ENCODE results near the gene MYADML2. TPM values are rescaled to one million over a fixed set of nuclear protein-coding genes. Genes with fewer than 3 reads are reported as not detected.

The MYADML2 gene
- total and polyA plus RNA-seq, 2 of the 8 experiments (the other 6 are each of a cell fraction or from before 2014, with no cell fraction given) = 0.26 to 0.47 TPM

Other genes starting within 250 kb of the MYADML2 start
- 120 and 131 TPM in 2 replicates for gene MRPL12, start 243.9 kb downstream of the MYADML2 start, total RNA-seq (2021; fragmentation: NEBNext Ultra II Directional; extraction: Animal tissue kit (Norgen Biotek cat#: 25700))
- gene MRPL12, start 243.9 kb downstream of the MYADML2 start, polyA plus RNA-seq (2011; rRNA removed) = 141 and 190 TPM in 2 replicates
- gene SLC25A10, start 234.9 kb downstream of the MYADML2 start, total RNA-seq (2021; fragmentation: NEBNext Ultra II Directional; extraction: Animal tissue kit (Norgen Biotek cat#: 25700)) = 22.2 and 25.3 TPM in 2 replicates
- 43.0 and 60.9 TPM in 2 replicates for gene SLC25A10, start 234.9 kb downstream of the MYADML2 start, polyA plus RNA-seq (2011; rRNA removed)
- gene GCGR, start 143.1 kb downstream of the MYADML2 start, total RNA-seq (2021; fragmentation: NEBNext Ultra II Directional; extraction: Animal tissue kit (Norgen Biotek cat#: 25700)) = 0.56 and 0.61 TPM in 2 replicates
- 0.44 and 0.60 TPM in 2 replicates for gene GCGR, start 143.1 kb downstream of the MYADML2 start, polyA plus RNA-seq (2011; rRNA removed)
- 103 and 115 TPM in 2 replicates for gene MCRIP1, start 113.9 kb downstream of the MYADML2 start, total RNA-seq (2021; fragmentation: NEBNext Ultra II Directional; extraction: Animal tissue kit (Norgen Biotek cat#: 25700))
- gene MCRIP1, start 113.9 kb downstream of the MYADML2 start, polyA plus RNA-seq (2011; rRNA removed) = 151 and 250 TPM in 2 replicates
- gene PPP1R27, start 112.2 kb downstream of the MYADML2 start, total RNA-seq (2021; fragmentation: NEBNext Ultra II Directional; extraction: Animal tissue kit (Norgen Biotek cat#: 25700)) = not detected in 2 replicates
- 0.27 and 0.30 TPM in 2 replicates for gene PPP1R27, start 112.2 kb downstream of the MYADML2 start, polyA plus RNA-seq (2011; rRNA removed)
- 374 and 379 TPM in 2 replicates for gene P4HB, start 86.7 kb downstream of the MYADML2 start, total RNA-seq (2021; fragmentation: NEBNext Ultra II Directional; extraction: Animal tissue kit (Norgen Biotek cat#: 25700))
- 41.4 and 66.6 TPM in 2 replicates for gene P4HB, start 86.7 kb downstream of the MYADML2 start, polyA plus RNA-seq (2011; rRNA removed)
- 217 and 246 TPM in 2 replicates for gene ARHGDIA, start 75.9 kb downstream of the MYADML2 start, total RNA-seq (2021; fragmentation: NEBNext Ultra II Directional; extraction: Animal tissue kit (Norgen Biotek cat#: 25700))
- gene ARHGDIA, start 75.9 kb downstream of the MYADML2 start, polyA plus RNA-seq (2011; rRNA removed) = 62.4 and 155 TPM in 2 replicates
- gene ALYREF, start 55.6 kb downstream of the MYADML2 start, total RNA-seq (2021; fragmentation: NEBNext Ultra II Directional; extraction: Animal tissue kit (Norgen Biotek cat#: 25700)) = 186 and 191 TPM in 2 replicates
- 83.8 and 118 TPM in 2 replicates for gene ALYREF, start 55.6 kb downstream of the MYADML2 start, polyA plus RNA-seq (2011; rRNA removed)
- 176 and 182 TPM in 2 replicates for gene ANAPC11, start 55.5 kb downstream of the MYADML2 start, total RNA-seq (2021; fragmentation: NEBNext Ultra II Directional; extraction: Animal tissue kit (Norgen Biotek cat#: 25700))
- gene ANAPC11, start 55.5 kb downstream of the MYADML2 start, polyA plus RNA-seq (2011; rRNA removed) = 963 and 1,221 TPM in 2 replicates
- 0.80 and 1.5 TPM in 2 replicates for gene NPB, start 45.0 kb downstream of the MYADML2 start, total RNA-seq (2021; fragmentation: NEBNext Ultra II Directional; extraction: Animal tissue kit (Norgen Biotek cat#: 25700))
- 2.5 and 3.9 TPM in 2 replicates for gene NPB, start 45.0 kb downstream of the MYADML2 start, polyA plus RNA-seq (2011; rRNA removed)
- gene PCYT2, start 35.8 kb downstream of the MYADML2 start, total RNA-seq (2021; fragmentation: NEBNext Ultra II Directional; extraction: Animal tissue kit (Norgen Biotek cat#: 25700)) = 29.9 and 31.0 TPM in 2 replicates
- gene PCYT2, start 35.8 kb downstream of the MYADML2 start, polyA plus RNA-seq (2011; rRNA removed) = 31.3 and 37.7 TPM in 2 replicates
- 16.6 and 18.7 TPM in 2 replicates for gene SIRT7, start 29.1 kb downstream of the MYADML2 start, total RNA-seq (2021; fragmentation: NEBNext Ultra II Directional; extraction: Animal tissue kit (Norgen Biotek cat#: 25700))
- 5.8 and 10.3 TPM in 2 replicates for gene SIRT7, start 29.1 kb downstream of the MYADML2 start, polyA plus RNA-seq (2011; rRNA removed)
- gene MAFG, start 19.5 kb downstream of the MYADML2 start, total RNA-seq (2021; fragmentation: NEBNext Ultra II Directional; extraction: Animal tissue kit (Norgen Biotek cat#: 25700)) = 26.9 and 27.7 TPM in 2 replicates
- 25.5 and 36.9 TPM in 2 replicates for gene MAFG, start 19.5 kb downstream of the MYADML2 start, polyA plus RNA-seq (2011; rRNA removed)
- gene PYCR1, start 9.9 kb downstream of the MYADML2 start, total RNA-seq (2021; fragmentation: NEBNext Ultra II Directional; extraction: Animal tissue kit (Norgen Biotek cat#: 25700)) = 127 and 145 TPM in 2 replicates
- gene PYCR1, start 9.9 kb downstream of the MYADML2 start, polyA plus RNA-seq (2011; rRNA removed) = 213 and 284 TPM in 2 replicates
- 0.76 and 1.1 TPM in 2 replicates for gene NOTUM, start 14.0 kb upstream of the MYADML2 start, total RNA-seq (2021; fragmentation: NEBNext Ultra II Directional; extraction: Animal tissue kit (Norgen Biotek cat#: 25700))
- gene NOTUM, start 14.0 kb upstream of the MYADML2 start, polyA plus RNA-seq (2011; rRNA removed) = 0.45 and 1.1 TPM in 2 replicates
- gene ASPSCR1, start 30.4 kb upstream of the MYADML2 start, total RNA-seq (2021; fragmentation: NEBNext Ultra II Directional; extraction: Animal tissue kit (Norgen Biotek cat#: 25700)) = 41.8 and 43.7 TPM in 2 replicates
- 33.3 and 54.6 TPM in 2 replicates for gene ASPSCR1, start 30.4 kb upstream of the MYADML2 start, polyA plus RNA-seq (2011; rRNA removed)
- 111 and 116 TPM in 2 replicates for gene CENPX, start 75.6 kb upstream of the MYADML2 start, total RNA-seq (2021; fragmentation: NEBNext Ultra II Directional; extraction: Animal tissue kit (Norgen Biotek cat#: 25700))
- 122 and 133 TPM in 2 replicates for gene CENPX, start 75.6 kb upstream of the MYADML2 start, polyA plus RNA-seq (2011; rRNA removed)
- gene LRRC45, start 76.1 kb upstream of the MYADML2 start, total RNA-seq (2021; fragmentation: NEBNext Ultra II Directional; extraction: Animal tissue kit (Norgen Biotek cat#: 25700)) = 28.2 and 29.0 TPM in 2 replicates
- 11.5 and 17.3 TPM in 2 replicates for gene LRRC45, start 76.1 kb upstream of the MYADML2 start, polyA plus RNA-seq (2011; rRNA removed)
- gene RAC3, start 84.4 kb upstream of the MYADML2 start, total RNA-seq (2021; fragmentation: NEBNext Ultra II Directional; extraction: Animal tissue kit (Norgen Biotek cat#: 25700)) = 167 and 177 TPM in 2 replicates
- gene RAC3, start 84.4 kb upstream of the MYADML2 start, polyA plus RNA-seq (2011; rRNA removed) = 299 and 520 TPM in 2 replicates
- 96.3 and 110 TPM in 2 replicates for gene DCXR, start 90.5 kb upstream of the MYADML2 start, total RNA-seq (2021; fragmentation: NEBNext Ultra II Directional; extraction: Animal tissue kit (Norgen Biotek cat#: 25700))
- gene DCXR, start 90.5 kb upstream of the MYADML2 start, polyA plus RNA-seq (2011; rRNA removed) = 212 and 338 TPM in 2 replicates
- 26.7 and 30.9 TPM in 2 replicates for gene RFNG, start 104.6 kb upstream of the MYADML2 start, total RNA-seq (2021; fragmentation: NEBNext Ultra II Directional; extraction: Animal tissue kit (Norgen Biotek cat#: 25700))
- gene RFNG, start 104.6 kb upstream of the MYADML2 start, polyA plus RNA-seq (2011; rRNA removed) = 28.4 and 50.3 TPM in 2 replicates
- gene GPS1, start 104.7 kb upstream of the MYADML2 start, total RNA-seq (2021; fragmentation: NEBNext Ultra II Directional; extraction: Animal tissue kit (Norgen Biotek cat#: 25700)) = 153 and 157 TPM in 2 replicates
- 277 and 354 TPM in 2 replicates for gene GPS1, start 104.7 kb upstream of the MYADML2 start, polyA plus RNA-seq (2011; rRNA removed)
- gene DUS1L, start 118.6 kb upstream of the MYADML2 start, total RNA-seq (2021; fragmentation: NEBNext Ultra II Directional; extraction: Animal tissue kit (Norgen Biotek cat#: 25700)) = 68.0 and 69.1 TPM in 2 replicates
- 34.5 and 60.4 TPM in 2 replicates for gene DUS1L, start 118.6 kb upstream of the MYADML2 start, polyA plus RNA-seq (2011; rRNA removed)
- gene FASN, start 151.0 kb upstream of the MYADML2 start, total RNA-seq (2021; fragmentation: NEBNext Ultra II Directional; extraction: Animal tissue kit (Norgen Biotek cat#: 25700)) = 559 and 561 TPM in 2 replicates
- 143 and 206 TPM in 2 replicates for gene FASN, start 151.0 kb upstream of the MYADML2 start, polyA plus RNA-seq (2011; rRNA removed)